Fibroblast of skin of abdomen (primary cell): ENCODE data around the gene RAB38.

ENCODE experiments used
- DNase-seq: peaks from one replicate; pipeline ENCODE4 v3.0.0-alpha.2; 2013

Gene RAB38

GRCh38 chr11:88102598-88102934 lies 72.7 kb downstream of the RAB38 start:
- DNase-seq, result no peak

DNA sequence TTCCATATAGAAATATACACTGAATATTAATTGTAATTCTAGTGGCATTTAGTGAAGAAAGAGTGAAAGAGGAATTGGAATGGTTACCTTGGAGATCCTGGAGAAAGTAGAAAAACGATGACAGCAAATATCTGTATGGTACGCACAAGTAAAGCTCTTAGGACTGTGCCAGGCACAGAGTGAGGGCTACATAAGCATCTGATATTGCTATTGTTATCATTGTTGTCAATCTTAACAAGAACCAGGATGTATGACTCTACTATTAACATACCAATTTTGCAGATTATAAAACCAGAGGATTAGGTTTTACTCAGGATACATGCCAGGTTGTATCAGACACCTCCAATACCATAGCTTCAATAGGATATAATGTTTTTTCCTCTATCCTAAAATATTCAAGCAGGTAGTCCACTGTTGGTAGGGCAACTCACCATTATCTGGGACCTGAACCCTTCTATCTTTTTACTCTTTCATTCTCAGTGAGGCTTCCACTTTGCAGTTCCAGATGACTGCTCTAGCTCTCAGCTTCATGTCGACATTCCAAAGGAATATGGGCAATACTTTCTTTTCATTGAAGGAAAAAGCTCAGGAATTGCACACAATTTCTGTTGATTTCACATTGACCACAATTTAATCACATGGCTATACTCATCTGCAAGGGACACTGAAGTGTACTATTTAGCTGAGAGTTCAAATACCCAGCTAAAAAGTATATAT lies 73.2 kb downstream of the RAB38 start:
- peak; percentile 3 for DNase-seq

- peak; percentile 33 for DNase-seq
Observed at GRCh38 chr11:88100151-88100550, 75.1 kb downstream of the RAB38 start.

GRCh38 chr11:88098289-88098688 lies 77.0 kb downstream of the RAB38 start:
- DNase-seq, result no peak

GRCh38 chr11:88089134-88089533 lies 86.1 kb downstream of the RAB38 start:
- DNase-seq, result no peak

DNA sequence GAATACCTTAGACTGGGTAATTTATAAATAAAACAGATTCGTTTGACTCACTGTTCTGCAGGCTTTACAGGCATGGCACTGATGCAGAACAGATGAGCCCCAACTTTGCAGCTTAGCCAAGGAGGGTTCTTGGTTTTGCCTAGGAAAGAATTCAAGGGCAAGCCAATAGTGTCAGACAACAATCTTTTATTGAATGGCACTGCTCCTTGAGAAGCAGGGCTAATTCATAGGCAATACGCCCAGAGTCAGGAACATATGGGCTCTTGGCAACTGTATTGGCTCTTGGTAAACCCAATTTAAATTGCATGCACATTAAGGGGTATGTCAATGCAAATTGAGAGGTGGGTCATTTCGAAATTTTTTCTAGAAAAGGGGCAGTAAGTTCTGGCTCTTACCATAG lies 87.9 kb downstream of the RAB38 start:
- no peak for DNase-seq

DNA sequence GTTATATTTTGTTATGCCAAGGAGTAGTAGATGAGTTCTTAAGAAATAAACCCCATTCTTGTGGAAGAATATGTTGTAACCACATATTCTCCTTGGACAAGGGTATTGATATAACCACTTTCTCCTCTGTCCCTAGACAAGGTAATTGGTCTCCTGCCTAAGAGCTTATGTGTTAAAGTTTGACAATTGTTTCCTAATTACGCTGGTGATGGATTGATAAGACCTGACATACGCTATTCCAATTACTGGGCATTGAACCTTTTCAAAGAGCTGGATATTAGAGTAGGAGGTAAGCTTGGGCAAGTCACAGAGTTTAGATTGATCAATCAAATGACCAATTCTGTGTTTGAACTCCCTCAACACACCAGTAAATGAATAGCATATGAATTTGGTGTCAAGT lies 88.9 kb downstream of the RAB38 start:
- DNase-seq, result no peak

GRCh38 chr11:88070437-88070836 lies 104.8 kb downstream of the RAB38 start:
- DNase-seq, result no peak

GRCh38 chr11:88068848-88069554 lies 106.2 kb downstream of the RAB38 start:
- DNase-seq, result no peak

- DNase-seq, result no peak
Observed at GRCh38 chr11:88066090-88066489, 109.2 kb downstream of the RAB38 start.

- no peak for DNase-seq
Observed at GRCh38 chr11:88064097-88064705, 111.0 kb downstream of the RAB38 start.
